Effector memory CD4-positive, alpha-beta T cell (primary cell): Measurements from ENCODE around the gene EEF1AKMT4.

ENCODE experiments used
- DNase-seq, 3 donors: peaks; one replicate each; pipeline ENCODE4 v3.0.0-alpha.2; 2020
- H3K27ac ChIP-seq: 2 replicates; pipeline ENCODE4 v1.7.0; 2013; ENCODE audit warnings: mild to moderate bottlenecking, low read length, moderate library complexity; ENCODE audit not compliant: insufficient read depth, poor library complexity, severe bottlenecking
- H3K27me3 ChIP-seq: replicated peaks from 2 replicates; pipeline ENCODE4 v1.7.0; 2013; ENCODE audit warnings: mild to moderate bottlenecking, low read length; ENCODE audit not compliant: insufficient read depth, control insufficient read depth, poor library complexity, severe bottlenecking
- H3K36me3 ChIP-seq: 2 replicates; pipeline ENCODE4 v1.7.0; 2013; ENCODE audit warnings: mild to moderate bottlenecking, low read length, moderate library complexity; ENCODE audit not compliant: control insufficient read depth, insufficient read depth
- H3K4me1 ChIP-seq: 2 replicates; pipeline ENCODE4 v1.7.0; 2013; ENCODE audit warnings: low read length, mild to moderate bottlenecking; ENCODE audit not compliant: control insufficient read depth, insufficient read depth, poor library complexity, severe bottlenecking
- H3K4me3 ChIP-seq: 2 replicates; pipeline ENCODE4 v1.7.0; 2013; ENCODE audit warnings: low read length, low read depth, mild to moderate bottlenecking; ENCODE audit not compliant: insufficient read depth, poor library complexity, severe bottlenecking
- H3K9me3 ChIP-seq: 2 replicates; pipeline ENCODE4 v1.7.0; 2013; ENCODE audit warnings: mild to moderate bottlenecking, low read length, moderate library complexity; ENCODE audit not compliant: control insufficient read depth

Gene EEF1AKMT4

DNA sequence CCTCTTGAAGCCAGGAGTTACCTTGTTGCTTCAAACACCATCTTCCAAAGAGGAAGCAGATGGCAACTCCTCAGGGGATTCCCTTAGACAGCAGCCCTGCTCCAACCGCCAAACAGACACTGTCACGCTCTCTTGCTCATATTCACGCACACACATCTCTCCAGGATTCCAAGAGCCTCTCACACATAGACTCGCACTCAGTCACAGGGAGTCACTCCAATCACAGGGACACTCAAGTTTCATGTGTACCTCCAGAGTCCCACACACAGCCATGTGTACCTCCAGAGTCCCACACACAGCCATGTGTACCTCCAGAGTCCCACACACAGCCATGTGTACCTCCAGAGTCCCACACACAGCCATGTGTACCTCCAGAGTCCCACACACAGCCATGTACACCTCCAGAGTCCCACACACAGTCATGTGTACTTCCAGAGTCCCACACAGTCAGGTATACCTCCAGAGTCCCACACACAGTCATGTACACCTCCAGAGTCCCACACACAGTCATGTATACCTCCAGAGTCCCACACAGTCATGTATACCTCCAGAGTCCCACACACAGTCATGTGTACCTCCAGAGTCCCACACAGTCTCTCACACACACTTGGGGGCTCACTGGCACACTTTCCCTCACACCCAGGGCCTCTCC is 14.0 kb upstream of the EEF1AKMT4 start:
- Histone ChIP-seq H3K27me3 (peaks cover 25% of the 10 kb centered on the region), H3K36me3 (no peaks in the 10 kb centered on the region), H3K4me1 (peaks cover 4% of the 10 kb centered on the region), H3K27ac (no peak overlapping the region), H3K4me3 (no peak overlapping the region), H3K9me3 (no peaks in the 10 kb centered on the region)
- DNase-seq = no peak

DNA sequence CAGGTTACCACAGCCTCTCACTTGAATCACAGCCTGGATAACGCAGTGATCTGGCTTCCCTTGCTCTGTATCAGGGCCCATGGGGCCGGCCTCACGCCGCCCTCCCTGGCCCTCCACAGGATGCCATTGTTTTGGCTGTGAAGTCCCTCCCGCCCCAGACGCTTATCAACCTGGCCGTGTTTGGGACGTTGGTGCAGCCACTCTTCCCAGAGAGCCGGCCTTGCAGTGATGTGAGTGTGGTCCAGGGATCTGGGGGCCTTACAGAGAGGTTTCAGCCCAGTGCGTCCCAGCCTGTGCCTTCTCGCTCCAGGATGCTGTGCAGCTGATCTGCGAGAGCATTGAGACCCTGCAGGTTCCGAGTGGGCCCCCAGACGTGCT is 13.4 kb upstream of the EEF1AKMT4 start:
- Histone ChIP-seq H3K27ac (no peak overlapping the region), H3K9me3 (no peaks in the 10 kb centered on the region), H3K27me3 (peaks cover 20% of the 10 kb centered on the region), H3K4me1 (peaks cover under 1% of the 10 kb centered on the region), H3K4me3 (no peak overlapping the region), H3K36me3 (no peaks in the 10 kb centered on the region)
- DNase-seq = no peak

- no peak overlapping the region for H3K4me3 ChIP-seq
- H3K4me1 ChIP-seq = no peaks in the 10 kb centered on the region
- H3K9me3 ChIP-seq = no peaks in the 10 kb centered on the region
- H3K36me3 ChIP-seq = no peaks in the 10 kb centered on the region
- no peak for DNase-seq
- no peak overlapping the region for H3K27ac ChIP-seq
- peaks cover 14% of the 10 kb centered on the region for H3K27me3 ChIP-seq
These were observed 12.8 kb upstream of the EEF1AKMT4 start for GRCh38 chr3:184236636-184237035.

DNA sequence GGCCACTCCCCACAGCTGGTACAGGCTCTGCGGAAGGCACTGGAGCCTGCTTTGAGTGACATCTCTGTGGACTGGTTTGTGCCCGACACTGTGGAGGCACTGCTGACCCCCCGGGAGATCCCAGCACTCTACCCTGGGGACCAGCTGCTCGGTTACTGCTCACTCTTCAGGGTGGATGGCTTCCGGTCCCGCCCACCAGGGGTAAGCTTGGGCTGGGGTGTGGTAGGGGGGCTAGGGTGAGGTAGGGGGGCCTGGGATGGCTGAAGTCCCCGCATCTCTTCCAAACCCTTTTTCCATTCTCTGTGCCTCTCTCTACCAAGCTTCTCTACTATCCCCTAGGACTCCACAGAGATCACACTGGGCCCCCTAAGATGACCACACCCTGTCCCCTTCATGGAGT is 12.3 kb upstream of the EEF1AKMT4 start:
- no peak overlapping the region for H3K27ac ChIP-seq
- no peak for DNase-seq
- no peaks in the 10 kb centered on the region for H3K4me1 ChIP-seq
- peaks cover 9% of the 10 kb centered on the region for H3K27me3 ChIP-seq
- peaks cover 5% of the 10 kb centered on the region for H3K36me3 ChIP-seq
- H3K4me3 ChIP-seq = no peak overlapping the region
- no peaks in the 10 kb centered on the region for H3K9me3 ChIP-seq

GRCh38 chr3:184237807-184238206 is 11.7 kb upstream of the EEF1AKMT4 start:
- no peaks in the 10 kb centered on the region for H3K9me3 ChIP-seq
- H3K27me3 ChIP-seq = peaks cover 4% of the 10 kb centered on the region
- H3K36me3 ChIP-seq = peaks cover 11% of the 10 kb centered on the region
- no peaks in the 10 kb centered on the region for H3K4me1 ChIP-seq
- no peak for DNase-seq
- H3K4me3 ChIP-seq = no peak overlapping the region
- no peak overlapping the region for H3K27ac ChIP-seq

- Histone ChIP-seq H3K27ac (no peak overlapping the region), H3K9me3 (no peaks in the 10 kb centered on the region), H3K4me3 (no peak overlapping the region), H3K4me1 (no peaks in the 10 kb centered on the region), H3K36me3 (peaks cover 16% of the 10 kb centered on the region), H3K27me3 (peaks cover 3% of the 10 kb centered on the region)
- no peak for DNase-seq
These were observed 11.1 kb upstream of the EEF1AKMT4 start for GRCh38 chr3:184238246-184238818.

GRCh38 chr3:184239221-184239620 is 10.3 kb upstream of the EEF1AKMT4 start:
- Histone ChIP-seq H3K27me3 (no peaks in the 10 kb centered on the region), H3K36me3 (peaks cover 25% of the 10 kb centered on the region), H3K9me3 (no peaks in the 10 kb centered on the region), H3K4me1 (no peaks in the 10 kb centered on the region), H3K4me3 (no peak overlapping the region), H3K27ac (no peak overlapping the region)
- DNase-seq = no peak

DNA sequence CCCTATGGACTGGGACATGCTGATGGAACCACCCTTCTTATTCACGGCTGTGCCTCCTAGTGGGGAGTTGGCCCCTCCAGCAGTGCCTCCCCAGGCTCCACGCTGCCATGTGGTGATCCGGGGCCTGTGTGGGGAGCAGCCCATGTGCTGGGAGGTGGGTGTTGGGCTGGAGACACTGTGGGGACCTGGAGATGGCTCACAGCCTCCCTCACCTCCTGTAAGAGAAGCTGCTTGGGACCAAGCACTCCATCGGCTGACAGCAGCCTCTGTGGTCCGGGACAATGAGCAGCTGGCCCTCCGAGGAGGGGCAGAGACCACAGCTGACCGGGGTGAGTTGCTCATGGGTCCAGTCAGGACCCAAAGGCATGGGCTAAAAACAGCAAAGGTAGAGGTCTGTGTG is 9.8 kb upstream of the EEF1AKMT4 start:
- Histone ChIP-seq H3K27ac (no peak overlapping the region), H3K36me3 (peaks cover 30% of the 10 kb centered on the region), H3K4me3 (no peak overlapping the region), H3K27me3 (no peaks in the 10 kb centered on the region), H3K9me3 (no peaks in the 10 kb centered on the region), H3K4me1 (no peaks in the 10 kb centered on the region)
- no peak for DNase-seq

GRCh38 chr3:184240384-184241140 is 8.9 kb upstream of the EEF1AKMT4 start:
- H3K27ac ChIP-seq = no peak overlapping the region
- peaks cover 38% of the 10 kb centered on the region for H3K36me3 ChIP-seq
- H3K9me3 ChIP-seq = no peaks in the 10 kb centered on the region
- H3K27me3 ChIP-seq = no peaks in the 10 kb centered on the region
- DNase-seq = no peak
- H3K4me3 ChIP-seq = no peak overlapping the region
- H3K4me1 ChIP-seq = no peaks in the 10 kb centered on the region

GRCh38 chr3:184241141-184241446 is 8.4 kb upstream of the EEF1AKMT4 start:
- Histone ChIP-seq H3K9me3 (no peaks in the 10 kb centered on the region), H3K27me3 (no peaks in the 10 kb centered on the region), H3K36me3 (peaks cover 40% of the 10 kb centered on the region), H3K4me1 (no peaks in the 10 kb centered on the region), H3K27ac (no peak overlapping the region), H3K4me3 (no peak overlapping the region)
- DNase-seq = no peak
